A549 (cell line): ENCODE results near the gene UNC5B. TPM values are rescaled to one million over a fixed set of nuclear protein-coding genes. Genes with fewer than 3 reads are reported as not detected.
A peak's percentile ranks its signal among the peaks of the same experiment; 100 is the strongest.

Experiments used
- ATAC-seq, 2 experiments: fragments of 200-7000 bp in 1 of 2; fragments of >200 bp in 1 of 2; cut with Nextera tagmentation in 1 of 2; cut with Tn5 transposase in 1 of 2; 3 replicates each; pipeline versions ENCODE4 v1.8.0 to v1.9.1; 2018 to 2020; ENCODE audit warnings: mild to moderate bottlenecking in 1 of 2, moderate library complexity in 1 of 2
- CTCF ChIA-PET: fragments of 300-600 bp; sonication (Branson Sonifier 250); formaldehyde crosslinking; extraction: SDS; loops from one replicate; lab custom pipeline; 2021; ENCODE audit warnings: antibody characterized with exemption, inconsistent platforms; lab: Yijun Ruan, JAX
- POLR2A ChIA-PET: fragments of 350-600 bp; formaldehyde crosslinking; extraction: SDS; loops from one replicate; lab custom pipeline; 2021; ENCODE audit warnings: antibody characterized with exemption, inconsistent platforms; lab: Yijun Ruan, JAX
- DNase-seq, 2 experiments: peaks; one replicate each; pipeline versions ENCODE4 v3.0.0 to v3.0.0-alpha.2; 2011 to 2016; ENCODE audit warnings: low read depth in 1 of 2, low spot score in 1 of 2
- FAIRE-seq: peaks from 2 replicates; lab custom pipeline; 2011; peaks lifted over from hg19 to GRCh38; lab: Jason Lieb, UNC
- H3K27ac ChIP-seq, 2 experiments: fragments of >200 bp; sonication (Bioruptor Twin); formaldehyde crosslinking; 3 replicates each; pipeline ENCODE4 v1.5.1; 2016 to 2017
- H3K4me1 ChIP-seq: fragments of >200 bp; sonication (Bioruptor Twin); formaldehyde crosslinking; 3 replicates; pipeline ENCODE4 v1.6.1; 2016
- H3K4me2 ChIP-seq: fragments of >200 bp; sonication (Bioruptor Twin); formaldehyde crosslinking; 3 replicates; pipeline ENCODE4 v1.6.1; 2016
- H3K4me3 ChIP-seq: fragments of >200 bp; sonication (Bioruptor Twin); formaldehyde crosslinking; 3 replicates; pipeline ENCODE4 v1.5.1; 2016
- H3K9me3 ChIP-seq: fragments of >200 bp; sonication (Bioruptor Twin); formaldehyde crosslinking; 3 replicates; pipeline ENCODE4 v1.6.1; 2016
- ATOH8 ChIP-seq: fragments of 250-450 bp; sonication (Bioruptor Pico); IDR thresholded peaks from 2 replicates; pipeline ENCODE4 v1.5.0; 2020; ENCODE audit warnings: low read depth, mild to moderate bottlenecking, moderate library complexity
- BCL3 ChIP-seq: fragments of >200 bp; sonication (Bioruptor Twin); formaldehyde crosslinking; IDR thresholded peaks from 3 replicates; pipeline ENCODE4 v1.6.1; 2016
- BHLHE40 ChIP-seq: IDR thresholded peaks from 2 replicates; pipeline ENCODE4 v1.6.1; 2012; ENCODE audit warnings: low read depth, low read length, inconsistent platforms
- CHD2 ChIP-seq: fragments of 150-350 bp; IDR thresholded peaks from 2 replicates; pipeline ENCODE4 v1.6.1; 2014; ENCODE audit warnings: low read length; ENCODE audit not compliant: partially characterized antibody
- CHD4 ChIP-seq: fragments of 200-600 bp; sonication (generic); IDR thresholded peaks from 2 replicates; pipeline ENCODE4 v1.6.1; 2016; ENCODE audit warnings: antibody characterized with exemption, mild to moderate bottlenecking, borderline replicate concordance
- CTCF ChIP-seq: fragments of >200 bp; sonication (Bioruptor Twin); formaldehyde crosslinking; IDR thresholded peaks from 3 replicates; pipeline ENCODE4 v1.5.1; 2016
- FOSL2 ChIP-seq, 2 experiments: fragments of 450-650 bp in 1 of 2; fragments of >200 bp in 1 of 2; sonication (Bioruptor Twin) in 1 of 2; formaldehyde crosslinking; IDR thresholded peaks; 2 replicates each; pipeline versions ENCODE4 v1.5.0 to v1.6.1; 2016 to 2020; ENCODE audit warnings: mild to moderate bottlenecking in 1 of 2, moderate library complexity in 1 of 2
- GATA3 ChIP-seq: IDR thresholded peaks from 2 replicates; pipeline ENCODE4 v1.6.1; 2012; ENCODE audit warnings: borderline replicate concordance
- HDAC2 ChIP-seq: fragments of 200-600 bp; sonication (generic); IDR thresholded peaks from 2 replicates; pipeline ENCODE4 v1.6.1; 2016
- HOXA7 ChIP-seq: fragments of 250-450 bp; sonication (Bioruptor Pico); IDR thresholded peaks from 2 replicates; pipeline ENCODE4 v1.5.0; 2020; ENCODE audit warnings: mild to moderate bottlenecking, moderate library complexity
- HOXB13 ChIP-seq: fragments of 250-450 bp; sonication (Bioruptor Pico); IDR thresholded peaks from 2 replicates; pipeline ENCODE4 v1.5.0; 2020; ENCODE audit warnings: low read depth, mild to moderate bottlenecking, moderate library complexity
- JUN ChIP-seq, 2 experiments: fragments of >200 bp; sonication (Bioruptor Twin); formaldehyde crosslinking; IDR thresholded peaks; 2 replicates in 1 of 2; 3 replicates in 1 of 2; pipeline ENCODE4 v1.6.1; 2016 to 2017
- MAFK ChIP-seq: fragments of 450-650 bp; IDR thresholded peaks from 2 replicates; pipeline ENCODE4 v1.6.1; 2014; ENCODE audit not compliant: partially characterized antibody
- NFE2L2 ChIP-seq: fragments of 150-350 bp; conservative IDR thresholded peaks from 2 replicates; pipeline ENCODE4 v1.6.1; 2014; ENCODE audit warnings: low read length
- NR3C1 ChIP-seq: fragments of >200 bp; sonication (Bioruptor Twin); formaldehyde crosslinking; IDR thresholded peaks from 3 replicates; pipeline ENCODE4 v1.6.1; 2017
- REST ChIP-seq: fragments of 200-600 bp; sonication (generic); IDR thresholded peaks from 2 replicates; pipeline ENCODE4 v1.6.1; 2016; ENCODE audit warnings: antibody characterized with exemption, mild to moderate bottlenecking, moderate library complexity
- RFX5 ChIP-seq: fragments of 450-650 bp; IDR thresholded peaks from 2 replicates; pipeline ENCODE4 v1.7.1; 2014; ENCODE audit warnings: antibody characterized with exemption, mild to moderate bottlenecking, moderate library complexity
- TP53 ChIP-seq: fragments of 250-450 bp; sonication (Bioruptor Pico); IDR thresholded peaks from 2 replicates; pipeline ENCODE4 v1.5.0; 2021; ENCODE audit warnings: mild to moderate bottlenecking, moderate library complexity
- ZC3H11A ChIP-seq: fragments of 450-650 bp; IDR thresholded peaks from 2 replicates; pipeline ENCODE4 v1.6.1; 2014; ENCODE audit warnings: antibody characterized with exemption, mild to moderate bottlenecking
- ZFP36 ChIP-seq: fragments of 450-650 bp; IDR thresholded peaks from 2 replicates; pipeline ENCODE4 v1.6.1; 2014; ENCODE audit warnings: borderline replicate concordance; ENCODE audit not compliant: partially characterized antibody
- ZSCAN20 ChIP-seq: fragments of 250-450 bp; sonication (Bioruptor Pico); IDR thresholded peaks from 2 replicates; pipeline ENCODE4 v1.8.0; 2022; ENCODE audit warnings: mild to moderate bottlenecking, moderate library complexity
- WGBS: methylation state at CpG from one replicate; pipeline ENCODE4 v1.1.6; 2017; ENCODE audit errors: missing lambda C conversion rate; 5-methylcytosine and 5-hydroxymethylcytosine counted together
- polyA plus RNA-seq, 4 experiments: library from polyadenylated mRNA; depleted of rRNA in 3 of 4; stranded (reverse); fragments of >200 nt; fragmentation: RNase III in 1 of 4; extraction: RNeasy Plus Mini Kit Qiagen cat#74134 plus additional on column Dnase treatment in 1 of 4; gene quantifications; 2 replicates in 3 of 4; 3 replicates in 1 of 4; pipeline ENCODE4 v1.2.3, GENCODE V29; 2011 to 2017
- TF ChIP-seq, protein P1 (sequence below): IDR thresholded peaks from 2 replicates; pipeline ENCODE4 v1.6.1; 2012
- TF ChIP-seq, protein P2 (sequence below): fragments of >200 bp; sonication (Bioruptor Twin); formaldehyde crosslinking; IDR thresholded peaks from 2 replicates; pipeline ENCODE4 v1.6.1; 2016
- TF ChIP-seq, protein P3 (sequence below): fragments of 150-350 bp; IDR thresholded peaks from 2 replicates; pipeline ENCODE4 v1.6.1; 2014; ENCODE audit warnings: low read depth, mild to moderate bottlenecking, low read length

The UNC5B gene
- polyA plus RNA-seq, 2 of the 4 experiments (the other 2 are of a cell fraction), result 0.14 to 1.0 TPM

DNA sequence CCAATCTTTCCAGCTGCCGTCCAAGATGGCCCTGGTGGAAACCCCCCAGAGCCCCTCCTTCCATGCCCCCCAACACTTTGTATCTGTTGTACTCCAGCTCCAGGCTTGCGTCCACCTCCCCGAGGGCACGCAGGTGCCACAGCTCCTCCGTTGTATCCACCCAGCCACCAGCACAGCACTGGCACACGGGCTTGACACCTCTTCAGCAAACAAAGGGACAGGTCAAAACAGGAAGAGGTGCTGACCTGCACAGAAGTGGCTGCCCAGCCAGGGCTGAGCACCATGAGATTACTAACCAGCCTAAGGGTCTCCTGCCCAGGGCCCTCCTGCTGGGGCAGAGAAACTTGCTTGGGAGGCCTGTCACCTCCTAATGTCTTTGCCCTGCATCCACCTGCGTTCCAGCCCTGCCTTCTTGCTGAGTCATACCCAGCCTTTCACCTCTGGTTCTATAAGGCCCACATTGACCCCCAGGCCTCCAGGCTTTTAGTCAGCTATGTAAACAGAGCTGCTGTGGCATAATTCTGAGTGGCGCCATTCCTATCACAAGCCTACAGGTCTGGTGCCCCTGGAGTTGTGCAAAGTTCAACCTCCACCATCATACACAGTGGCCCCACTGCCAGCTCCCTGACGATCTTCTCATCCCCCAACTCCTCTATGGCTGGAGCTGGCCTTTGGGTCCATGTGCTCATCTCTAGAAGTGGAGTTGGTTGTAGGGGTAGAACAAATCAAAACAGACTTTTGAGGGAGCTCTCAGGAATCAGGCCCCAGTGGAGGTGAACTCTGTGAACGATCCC lies 127.6 kb downstream of the UNC5B start (continued):
- 0 out of 3 replicates have a peak, but pooled peaks have one; percentile 30 for TF ChIP-seq BCL3
- no peak for TF ChIP-seq HOXA7 (CRISPR knock-in tag)
- TF ChIP-seq CHD4, result no peak
- TF ChIP-seq CTCF, result no peak
- no peak for TF ChIP-seq ATOH8 (CRISPR knock-in tag)
- TF ChIP-seq BHLHE40, result no peak
- TF ChIP-seq, protein P1, sequence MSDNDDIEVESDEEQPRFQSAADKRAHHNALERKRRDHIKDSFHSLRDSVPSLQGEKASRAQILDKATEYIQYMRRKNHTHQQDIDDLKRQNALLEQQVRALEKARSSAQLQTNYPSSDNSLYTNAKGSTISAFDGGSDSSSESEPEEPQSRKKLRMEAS, result peak; percentile 72; the same call in 1 of the 2 replicates
- TF ChIP-seq HDAC2, result no peak
- peak; percentile 53; the same call in 1 of the 2 replicates for TF ChIP-seq HOXB13 (CRISPR knock-in tag)
- no peak for TF ChIP-seq ZC3H11A
- peak; percentile 49 to 64; a peak in 2 of 5 replicates for TF ChIP-seq JUN (IDR thresholded peaks at IDR 0.05)
- TF ChIP-seq, protein P2, sequence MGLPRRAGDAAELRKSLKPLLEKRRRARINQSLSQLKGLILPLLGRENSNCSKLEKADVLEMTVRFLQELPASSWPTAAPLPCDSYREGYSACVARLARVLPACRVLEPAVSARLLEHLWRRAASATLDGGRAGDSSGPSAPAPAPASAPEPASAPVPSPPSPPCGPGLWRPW, result no peak
- TF ChIP-seq MAFK, result peak; percentile 94
- TF ChIP-seq REST, result no peak
- TF ChIP-seq TP53 (CRISPR knock-in tag), result no peak

- ChIA-PET POLR2A (interaction anchor here (0.8 to 1.9 kb wide), 2 partner anchors 24 to 34 kb away, joined by 7 to 9 read pairs; partner anchors contain the start of gene SLC29A3), CTCF (interaction anchor here (0.8 to 3.9 kb wide), 9 partner anchors 8 to 226 kb away, joined by 3 to 26 read pairs (median 3); partner anchors contain the start of genes CDH23 and SLC29A3)
- Histone ChIP-seq H3K9me3 (no peaks in the 10 kb centered on the region), H3K4me3 (no peak overlapping the region), H3K27ac (peak overlapping the region; percentile 80 to 92), H3K4me2 (peak overlapping the region; percentile 51), H3K4me1 (peaks cover 74% of the 10 kb centered on the region)
- no peak for DNase-seq
- WGBS, result 78% methylated on average over 8 of the region's 8 CpGs
- no peak for FAIRE-seq
- ATAC-seq, result no peak
- TF ChIP-seq NFE2L2, result no peak
- peak; percentile 80 for TF ChIP-seq GATA3
- TF ChIP-seq BCL3, result no peak
- TF ChIP-seq, protein P1, result no peak
- TF ChIP-seq, protein P3, sequence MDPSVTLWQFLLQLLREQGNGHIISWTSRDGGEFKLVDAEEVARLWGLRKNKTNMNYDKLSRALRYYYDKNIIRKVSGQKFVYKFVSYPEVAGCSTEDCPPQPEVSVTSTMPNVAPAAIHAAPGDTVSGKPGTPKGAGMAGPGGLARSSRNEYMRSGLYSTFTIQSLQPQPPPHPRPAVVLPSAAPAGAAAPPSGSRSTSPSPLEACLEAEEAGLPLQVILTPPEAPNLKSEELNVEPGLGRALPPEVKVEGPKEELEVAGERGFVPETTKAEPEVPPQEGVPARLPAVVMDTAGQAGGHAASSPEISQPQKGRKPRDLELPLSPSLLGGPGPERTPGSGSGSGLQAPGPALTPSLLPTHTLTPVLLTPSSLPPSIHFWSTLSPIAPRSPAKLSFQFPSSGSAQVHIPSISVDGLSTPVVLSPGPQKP, result no peak
- no peak for TF ChIP-seq CHD2
- no peak for TF ChIP-seq NR3C1
- 0 out of 2 replicates have a peak, but pooled peaks have one; percentile 47 for TF ChIP-seq FOSL2 (IDR thresholded peaks at IDR 0.05)
- peak; percentile 71 for TF ChIP-seq FOSL2 (CRISPR knock-in tag; IDR thresholded peaks at IDR 0.05)
- no peak for TF ChIP-seq ZFP36
- TF ChIP-seq ZSCAN20 (CRISPR knock-in tag), result no peak
- TF ChIP-seq RFX5, result no peak
These were observed 130.4 kb downstream of the UNC5B start for GRCh38 chr10:71342573-71343391.
